Neural cell (in vitro differentiated cells): ENCODE results near the gene SP3. TPM values are rescaled to one million over a fixed set of nuclear protein-coding genes. Genes with fewer than 3 reads are reported as not detected.

ENCODE experiments used
- H2AFZ ChIP-seq: fragments of 200-600, 300-800 bp; sonication (generic), shearing (Covaris generic); 2 replicates; pipeline ENCODE4 v1.6.0; 2014; ENCODE audit warnings: low read depth, mild to moderate bottlenecking, antibody characterized with exemption, low read length, moderate library complexity
- H3F3A ChIP-seq: fragments of 200-600 bp; shearing (Covaris generic); 2 replicates; pipeline ENCODE4 v1.6.1; 2016; ENCODE audit warnings: mild to moderate bottlenecking, moderate library complexity, mixed read lengths, antibody characterized with exemption, low read length; ENCODE audit not compliant: insufficient read depth, poor library complexity, severe bottlenecking
- H3K27ac ChIP-seq: fragments of 200-600, 300-800 bp; sonication (generic), shearing (Covaris generic); 2 replicates; pipeline ENCODE4 v1.5.1; 2014; ENCODE audit warnings: mild to moderate bottlenecking, low read length, moderate library complexity
- H3K27me3 ChIP-seq: fragments of 300-800, 200-600 bp; sonication (generic), shearing (Covaris generic); 2 replicates; pipeline ENCODE4 v1.6.0; 2014; ENCODE audit warnings: mild to moderate bottlenecking, low read depth, low read length, moderate library complexity; ENCODE audit not compliant: insufficient read depth
- H3K36me3 ChIP-seq: fragments of 300-800, 200-600 bp; sonication (generic), shearing (Covaris generic); 2 replicates; pipeline ENCODE4 v1.5.1; 2014; ENCODE audit warnings: mild to moderate bottlenecking, antibody characterized with exemption, low read length, moderate library complexity; ENCODE audit not compliant: insufficient read depth
- H3K4me2 ChIP-seq: fragments of 300-800, 200-600 bp; sonication (generic), shearing (Covaris generic); 2 replicates; pipeline ENCODE4 v1.6.0; 2014; ENCODE audit warnings: mild to moderate bottlenecking, low read length
- H3K4me3 ChIP-seq: fragments of 300-800, 200-600 bp; sonication (generic), shearing (Covaris generic); 2 replicates; pipeline ENCODE4 v1.5.1; 2014; ENCODE audit warnings: mild to moderate bottlenecking, low read length, moderate library complexity
- H3K79me2 ChIP-seq: fragments of 200-600 bp; shearing (Covaris generic); replicated peaks from 2 replicates; pipeline ENCODE4 v1.6.0; 2014; ENCODE audit warnings: mild to moderate bottlenecking, low read length, moderate library complexity; ENCODE audit not compliant: insufficient read depth
- H3K9ac ChIP-seq: fragments of 300-800, 200-600 bp; sonication (generic), shearing (Covaris generic); 2 replicates; pipeline ENCODE4 v1.6.1; 2016; ENCODE audit warnings: mild to moderate bottlenecking, low read length, mixed read lengths
- H3K9me2 ChIP-seq: fragments of 200-600 bp; shearing (Covaris generic); 2 replicates; pipeline ENCODE4 v1.6.1; 2016; ENCODE audit warnings: mild to moderate bottlenecking, low read length, mixed read lengths; ENCODE audit not compliant: insufficient read depth
- H3K9me3 ChIP-seq: fragments of 200-600, 300-800 bp; sonication (generic), shearing (Covaris generic); 2 replicates; pipeline ENCODE4 v1.6.1; 2016; ENCODE audit warnings: mild to moderate bottlenecking, mixed run types, low read length, moderate library complexity, mixed read lengths
- H4K20me1 ChIP-seq: fragments of 200-600 bp; shearing (Covaris generic); 2 replicates; pipeline ENCODE4 v1.6.1; 2016; ENCODE audit warnings: mild to moderate bottlenecking, mixed run types; ENCODE audit not compliant: insufficient read depth
- CTCF ChIP-seq: fragments of 450-650 bp; IDR thresholded peaks from 2 replicates; pipeline ENCODE4 v1.5.1; 2014; ENCODE audit warnings: antibody characterized with exemption, mild to moderate bottlenecking, moderate library complexity; ENCODE audit not compliant: poor library complexity, severe bottlenecking
- EP300 ChIP-seq: fragments of 450-650 bp; conservative IDR thresholded peaks from 2 replicates; pipeline ENCODE4 v1.6.1; 2014; ENCODE audit warnings: antibody characterized with exemption, mild to moderate bottlenecking, moderate library complexity; ENCODE audit not compliant: poor library complexity, severe bottlenecking
- EZH2 ChIP-seq: fragments of 200-600, 300-800 bp; shearing (Covaris generic), sonication (generic); IDR thresholded peaks from 2 replicates; pipeline ENCODE4 v1.6.1; 2014; ENCODE audit warnings: antibody characterized with exemption, low read length, borderline replicate concordance, mild to moderate bottlenecking; ENCODE audit not compliant: insufficient read depth, poor library complexity, severe bottlenecking
- MXI1 ChIP-seq: fragments of 450-650 bp; conservative IDR thresholded peaks from 2 replicates; pipeline ENCODE4 v1.6.1; 2014; ENCODE audit warnings: antibody characterized with exemption, mild to moderate bottlenecking; ENCODE audit not compliant: poor library complexity, severe bottlenecking
- POLR2AphosphoS5 ChIP-seq: IDR thresholded peaks from 2 replicates; pipeline ENCODE4 v1.6.1; 2012
- RAD21 ChIP-seq: fragments of 450-650 bp; conservative IDR thresholded peaks from 2 replicates; pipeline ENCODE4 v1.6.1; 2014; ENCODE audit warnings: antibody characterized with exemption, mild to moderate bottlenecking, moderate library complexity
- REST ChIP-seq: IDR thresholded peaks from 2 replicates; pipeline ENCODE4 v1.6.1; 2012; ENCODE audit warnings: borderline replicate concordance
- SMC3 ChIP-seq: fragments of 450-650 bp; conservative IDR thresholded peaks from 2 replicates; pipeline ENCODE4 v1.6.1; 2014; ENCODE audit warnings: antibody characterized with exemption, mild to moderate bottlenecking, moderate library complexity; ENCODE audit not compliant: poor library complexity
- TAF1 ChIP-seq: IDR thresholded peaks from 2 replicates; pipeline ENCODE4 v1.6.1; 2012; ENCODE audit warnings: low read depth
- polyA plus RNA-seq: library from polyadenylated mRNA; depleted of rRNA; stranded (reverse); fragments of >200 nt; gene quantifications from 2 replicates; pipeline ENCODE4 v1.2.3, GENCODE V29; 2014

Gene SP3
- polyA plus RNA-seq, 1 donor from 2014 or later = 57.8 TPM

GRCh38 chr2:173948842-173949241 is 16.3 kb downstream of the SP3 start:
- no peak overlapping the region for H3K4me3 ChIP-seq
- peaks cover 9% of the 10 kb centered on the region for H3K36me3 ChIP-seq
- H3K27me3 ChIP-seq = no peaks in the 10 kb centered on the region
- H3K9me2 ChIP-seq = no peaks in the 10 kb centered on the region
- H3K9me3 ChIP-seq = peaks cover 3% of the 10 kb centered on the region
- H4K20me1 ChIP-seq = no peaks in the 10 kb centered on the region
- H2AFZ ChIP-seq = no peak overlapping the region
- H3K4me2 ChIP-seq = no peak overlapping the region
- no peak overlapping the region for H3K9ac ChIP-seq
- H3K79me2 ChIP-seq = peaks cover 99% of the 10 kb centered on the region
- no peak overlapping the region for H3K27ac ChIP-seq
- no peaks in the 10 kb centered on the region for H3F3A ChIP-seq
- TF ChIP-seq CTCF (no peak), RAD21 (no peak), POLR2AphosphoS5 (no peak), TAF1 (no peak), EZH2 (no peak), MXI1 (no peak), REST (no peak), EP300 (no peak)

GRCh38 chr2:173948198-173948597 is 17.0 kb downstream of the SP3 start:
- Histone ChIP-seq H3K9me2 (no peaks in the 10 kb centered on the region), H3K36me3 (peaks cover 8% of the 10 kb centered on the region), H3K79me2 (peaks cover 100% of the 10 kb centered on the region), H3F3A (no peaks in the 10 kb centered on the region), H3K9ac (no peak overlapping the region), H3K27me3 (no peaks in the 10 kb centered on the region), H4K20me1 (no peaks in the 10 kb centered on the region), H3K4me2 (no peak overlapping the region), H3K9me3 (peaks cover 3% of the 10 kb centered on the region), H3K4me3 (no peak overlapping the region), H2AFZ (no peak overlapping the region), H3K27ac (no peak overlapping the region)
- TF ChIP-seq SMC3 = no peak
- no peak for TF ChIP-seq CTCF
- TF ChIP-seq EZH2 = no peak
- TF ChIP-seq EP300 = no peak
- TF ChIP-seq TAF1 = no peak
- no peak for TF ChIP-seq POLR2AphosphoS5
